HepG2 (cell line): ENCODE results near the gene SUN5. TPM values are rescaled to one million over a fixed set of nuclear protein-coding genes. Genes with fewer than 3 reads are reported as not detected.

Experiments used
- ATF7 ChIP-seq, 2 experiments: fragments of 450-650 bp in 1 of 2; sonication (generic) in 1 of 2; formaldehyde crosslinking in 1 of 2; IDR thresholded peaks; 2 replicates each; pipeline versions ENCODE4 v1.4.0 to v1.6.1; 2016 to 2020; ENCODE audit warnings: antibody characterized with exemption in 1 of 2, mild to moderate bottlenecking in 1 of 2, missing genetic modification reagents in 1 of 2
- HNF1B ChIP-seq: sonication (generic); formaldehyde crosslinking; IDR thresholded peaks from 2 replicates; pipeline ENCODE4 v1.5.1; 2020; ENCODE audit warnings: mild to moderate bottlenecking, moderate library complexity, missing genetic modification reagents
- KLF11 ChIP-seq: IDR thresholded peaks from 2 replicates; pipeline ENCODE4 v1.6.1; 2016; ENCODE audit warnings: missing compliant biosample characterization
- NR2F2 ChIP-seq: IDR thresholded peaks from 2 replicates; pipeline ENCODE4 v1.6.1; 2012; ENCODE audit warnings: low read depth, inconsistent platforms, borderline replicate concordance
- PCBP1 ChIP-seq: fragments of 200-400 bp; formaldehyde crosslinking; IDR thresholded peaks from 2 replicates; pipeline ENCODE4 v1.6.1; 2017; ENCODE audit warnings: mild to moderate bottlenecking, low read depth, low read length, borderline replicate concordance
- RNF219 ChIP-seq: sonication (generic); formaldehyde crosslinking; IDR thresholded peaks from 2 replicates; pipeline ENCODE4 v1.5.0; 2020; ENCODE audit warnings: mild to moderate bottlenecking, missing genetic modification reagents
- SP1 ChIP-seq, 2 experiments: fragments of 450-650 bp in 1 of 2; sonication (generic) in 1 of 2; formaldehyde crosslinking in 1 of 2; IDR thresholded peaks; 2 replicates each; pipeline versions ENCODE4 v1.4.0 to v1.6.1; 2016 to 2020; ENCODE audit warnings: missing genetic modification reagents in 1 of 2
- ZNF275 ChIP-seq: sonication (generic); formaldehyde crosslinking; IDR thresholded peaks from 2 replicates; pipeline ENCODE4 v1.8.0; 2022; ENCODE audit warnings: missing genetic modification reagents, mild to moderate bottlenecking, inconsistent platforms, borderline replicate concordance
- ZNF414 ChIP-seq: sonication (generic); formaldehyde crosslinking; IDR thresholded peaks from 2 replicates; pipeline ENCODE4 v1.5.0; 2020; ENCODE audit warnings: missing genetic modification reagents
- ZNF432 ChIP-seq: sonication (generic); formaldehyde crosslinking; IDR thresholded peaks from 2 replicates; pipeline ENCODE4 v1.5.0; 2020; ENCODE audit warnings: missing genetic modification reagents, mild to moderate bottlenecking, borderline replicate concordance
- ZNF530 ChIP-seq: sonication (generic); formaldehyde crosslinking; IDR thresholded peaks from 2 replicates; pipeline ENCODE4 v1.5.0; 2020; ENCODE audit warnings: low read depth, mild to moderate bottlenecking, missing genetic modification reagents
- ZNF552 ChIP-seq: sonication (generic); formaldehyde crosslinking; IDR thresholded peaks from 2 replicates; pipeline ENCODE4 v1.9.0; 2022; ENCODE audit warnings: missing genetic modification reagents, mild to moderate bottlenecking, borderline replicate concordance
- ZNF646 ChIP-seq: sonication (generic); formaldehyde crosslinking; IDR thresholded peaks from 2 replicates; pipeline ENCODE4 v1.9.0; 2021; ENCODE audit warnings: mild to moderate bottlenecking, missing genetic modification reagents
- ZNF790 ChIP-seq: sonication (generic); formaldehyde crosslinking; IDR thresholded peaks from 2 replicates; pipeline ENCODE4 v1.8.0; 2022; ENCODE audit warnings: missing genetic modification reagents, mild to moderate bottlenecking, borderline replicate concordance
- polyA plus RNA-seq, 8 experiments: library from polyadenylated mRNA; depleted of rRNA in 3 of 8; stranded (reverse) in 7 of 8; unstranded in 1 of 8; fragments of >200 nt; fragmentation: Illumina TruSeq in 4 of 8; extraction: Trizol in 4 of 8; gene quantifications; 2 replicates each; pipeline versions ENCODE4 v1.2.1 to v1.2.3, GENCODE V29; 2011 to 2016; ENCODE audit warnings: low read depth in 4 of 8, missing spikeins in 1 of 8, mixed read lengths in 1 of 8; ENCODE audit not compliant: insufficient read depth in 1 of 8
- total RNA-seq, 5 experiments: library from RNA; depleted of rRNA; stranded (reverse); fragments of >200 nt; fragmentation: Illumina TruSeq; extraction: Trizol; gene quantifications; 2 replicates each; pipeline ENCODE4 v1.2.3, GENCODE V29; 2016; ENCODE audit warnings: low read depth in 1 of 5

SUN5 gene
- total and polyA plus RNA-seq, 2 of the 13 experiments (the other 11 are each of a cell fraction or from before 2014, with no cell fraction given): not detected

- TF ChIP-seq RNF219 (CRISPR knock-in tag) (no peak), ZNF275 (CRISPR knock-in tag) (peak; percentile 33), SP1 (IDR thresholded peaks at IDR 0.05) (no peak), SP1 (CRISPR knock-in tag; IDR thresholded peaks at IDR 0.05) (peak; percentile 34), KLF11 (CRISPR knock-in tag) (no peak), ATF7 (IDR thresholded peaks at IDR 0.05) (no peak), ATF7 (CRISPR knock-in tag; IDR thresholded peaks at IDR 0.05) (peak; percentile 49), PCBP1 (peak; percentile 78; the same call in 1 of the 2 replicates), ZNF552 (peak; percentile 95), ZNF646 (CRISPR knock-in tag) (no peak; the same call in 1 of the 2 replicates), ZNF530 (CRISPR knock-in tag) (peak; percentile 26; the same call in 1 of the 2 replicates), ZNF414 (CRISPR knock-in tag) (no peak), ZNF432 (CRISPR knock-in tag) (peak; percentile 91; the same call in 1 of the 2 replicates), NR2F2 (peak; percentile 89; the same call in 1 of the 2 replicates), ZNF790 (no peak), HNF1B (CRISPR knock-in tag) (peak; percentile 64)
These were observed 3.4 kb upstream of the SUN5 start, which contains the start of gene BPIFB2 (continued) for GRCh38 chr20:33007376-33008335.
